Measurements from ENCODE around the gene STIM2.

DNA sequence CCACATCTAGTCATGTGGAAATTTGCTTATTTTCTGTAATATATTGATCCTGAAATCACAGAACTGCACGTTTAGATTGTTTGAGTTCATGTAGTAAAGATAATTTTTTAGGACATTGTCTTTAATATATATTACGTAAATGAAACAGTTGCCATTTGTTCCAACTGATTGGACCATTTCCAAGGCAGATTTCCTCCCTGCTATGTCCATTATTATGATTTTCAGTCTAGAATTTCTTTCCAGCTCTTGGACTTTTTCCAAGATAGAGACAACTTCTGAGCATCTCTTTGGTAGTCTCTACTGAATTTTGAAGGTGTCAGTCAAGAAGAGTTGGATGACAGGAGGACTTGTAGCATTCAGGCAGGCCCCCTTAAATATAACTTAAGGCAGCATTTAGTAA, 94.6 kb downstream of the STIM2 start:
- TF ChIP-seq CTCF (conservative IDR thresholded peaks at IDR 0.05; ENCODE audit: low read depth, low read length) (no peak), EZH2 (IDR thresholded peaks at IDR 0.05; ENCODE audit: borderline replicate concordance, low read depth, low read length, poor library complexity, severe bottlenecking) (no peak)
